GM18868 (cell line): Measurements from ENCODE around the gene PIP4K2A.
"Not testable (repeated sequence)": the region's sequence is repeated elsewhere in the genome, so short reads cannot be mapped to it uniquely, and the experiment has no call there.

Experiments
- ATAC-seq: cut with Tn5 transposase; IDR thresholded peaks from one replicate; pipeline ENCODE4 v1.9.1; 2021; ENCODE audit warnings: mild to moderate bottlenecking, moderate library complexity; ENCODE audit not compliant: unreplicated experiment

PIP4K2A gene

DNA sequence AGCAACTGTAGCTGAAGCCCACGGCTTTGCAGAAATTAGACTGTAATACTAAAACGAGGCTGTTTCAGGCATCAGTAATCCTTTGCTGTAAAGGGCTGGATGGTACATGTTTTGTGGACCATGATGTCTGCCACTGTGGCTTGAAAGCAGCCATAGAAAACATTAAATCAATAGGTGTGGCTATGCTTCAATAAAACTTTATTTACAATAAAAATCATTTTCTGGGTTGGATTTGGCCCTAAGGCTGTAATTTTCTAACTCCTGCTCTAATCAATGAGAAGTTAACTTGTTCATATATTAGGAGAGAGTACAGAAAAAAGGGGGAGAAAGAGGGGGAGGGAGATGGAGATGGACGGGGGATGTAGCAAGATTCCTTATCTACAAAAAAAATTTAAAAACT lies 183.4 kb downstream of the PIP4K2A start:
- ATAC-seq = no peak

DNA sequence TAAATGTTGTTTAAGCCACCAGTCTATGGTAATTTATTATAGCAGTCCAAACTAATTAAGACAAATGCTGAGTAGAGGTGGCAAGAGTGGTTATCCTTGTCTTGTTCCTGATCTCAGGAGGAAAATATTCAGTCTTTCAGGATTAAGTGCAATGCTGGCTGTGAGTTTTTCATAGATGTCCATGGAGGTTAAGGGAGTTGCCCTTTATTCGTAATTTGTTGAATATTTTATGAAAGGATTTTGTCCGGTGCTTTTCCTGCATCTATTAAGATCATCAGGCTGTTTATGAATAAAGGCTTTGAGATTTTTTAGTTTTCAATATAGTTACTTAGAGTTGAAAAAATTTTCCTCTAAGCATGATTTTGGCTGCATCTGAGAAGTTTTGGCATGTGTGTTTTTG lies 186.9 kb downstream of the PIP4K2A start:
- ATAC-seq = no peak

DNA sequence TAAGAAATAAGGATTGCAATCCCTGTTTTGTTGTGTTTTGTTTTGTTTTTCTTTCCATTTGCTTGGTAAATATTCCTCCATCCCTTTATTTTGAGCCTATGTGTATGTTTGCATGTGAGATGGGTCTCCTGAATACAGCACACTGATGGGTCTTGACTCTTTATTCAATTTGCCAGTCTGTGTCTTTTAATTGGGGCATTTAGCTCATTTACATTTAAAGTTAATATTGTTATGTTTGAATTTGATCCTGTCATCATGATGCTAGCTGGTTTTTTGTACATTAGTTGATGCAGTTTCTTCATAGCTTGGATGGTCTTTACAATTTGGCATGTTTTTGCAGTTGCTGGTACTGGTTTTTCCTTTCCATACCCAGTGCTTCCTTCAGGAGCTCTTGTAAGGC lies 190.0 kb downstream of the PIP4K2A start:
- not testable (repeated sequence) for ATAC-seq

DNA sequence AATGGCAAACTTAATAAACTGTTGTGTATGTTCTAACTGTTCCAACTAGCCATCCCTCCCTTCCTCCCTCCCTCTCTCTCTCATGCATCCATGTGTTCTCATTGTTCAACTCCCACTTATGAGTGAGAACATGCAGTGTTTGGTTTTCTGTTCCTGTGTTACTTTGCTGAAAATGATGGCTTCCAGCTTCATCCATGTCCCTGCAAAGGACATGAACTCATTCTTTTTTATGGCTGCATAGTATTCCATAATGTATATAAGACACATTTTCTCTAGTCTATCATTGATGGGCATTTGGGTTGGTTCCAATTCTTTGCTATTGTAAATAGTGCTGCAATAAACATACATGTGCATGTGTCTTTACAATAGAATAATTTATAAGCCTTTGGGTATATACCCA lies 193.7 kb downstream of the PIP4K2A start:
- not testable (repeated sequence) for ATAC-seq

DNA sequence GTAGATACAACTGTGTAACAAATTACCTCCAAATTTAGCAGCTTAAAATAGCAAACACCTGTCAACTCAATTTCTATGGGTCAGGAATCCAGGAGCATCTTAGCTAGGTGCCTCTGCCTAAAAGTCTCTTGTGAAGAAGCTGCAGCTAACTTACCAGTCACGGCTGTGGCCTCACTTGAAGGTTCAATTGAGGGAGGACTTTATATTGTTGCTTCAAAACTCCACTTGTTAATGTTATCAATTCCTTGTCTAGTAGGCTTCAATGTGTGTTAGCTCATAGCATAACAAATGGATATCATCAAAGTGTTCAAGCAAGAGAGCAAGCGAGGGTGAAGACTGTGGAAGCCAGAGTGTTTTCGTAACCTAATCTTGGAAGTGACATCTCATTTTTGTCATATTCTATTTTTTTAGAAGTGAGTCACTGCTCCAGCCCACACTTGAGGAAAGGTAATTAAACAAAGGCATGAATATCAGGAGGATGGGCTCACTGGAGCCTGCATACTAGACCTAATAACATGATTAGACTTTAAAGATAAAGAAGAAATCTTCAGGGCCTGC lies 196.1 kb downstream of the PIP4K2A start:
- no peak for ATAC-seq

DNA sequence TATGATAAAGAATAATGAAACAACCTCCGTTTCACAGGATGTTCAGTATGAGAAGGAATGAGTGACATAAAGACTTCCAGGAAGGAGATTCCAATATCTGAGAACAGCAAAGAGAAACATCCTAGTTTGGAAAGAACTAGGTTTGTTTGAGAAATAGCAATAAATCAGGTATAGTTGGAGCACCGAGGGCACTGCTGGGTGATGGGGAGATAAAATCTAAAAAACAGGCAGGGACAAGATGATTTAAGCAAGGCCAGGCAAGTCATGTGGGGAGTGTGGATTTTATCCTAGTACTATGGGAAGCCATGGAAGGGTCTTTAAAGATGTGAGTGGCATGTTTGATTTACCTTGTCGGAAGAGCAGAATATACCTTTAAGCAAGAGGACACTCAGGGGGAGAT lies 199.4 kb downstream of the PIP4K2A start:
- no peak for ATAC-seq

DNA sequence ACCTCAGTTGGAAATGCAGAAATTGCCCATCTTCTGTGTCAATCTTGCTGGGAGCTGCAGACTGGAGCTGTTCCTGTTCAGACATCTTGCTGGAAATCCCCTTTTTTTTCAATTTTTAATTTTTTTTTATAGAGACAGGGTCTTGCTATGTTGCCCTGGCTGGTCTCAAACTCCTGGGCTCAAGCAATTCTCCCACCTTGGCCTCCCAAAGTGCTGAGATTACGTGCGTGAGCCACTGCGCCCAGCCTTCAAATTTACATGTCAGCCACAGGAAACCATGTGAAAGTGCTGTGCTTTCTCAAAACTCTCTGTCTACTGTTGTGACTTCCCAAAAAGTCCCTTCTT lies 200.0 kb downstream of the PIP4K2A start:
- not testable (repeated sequence) for ATAC-seq

DNA sequence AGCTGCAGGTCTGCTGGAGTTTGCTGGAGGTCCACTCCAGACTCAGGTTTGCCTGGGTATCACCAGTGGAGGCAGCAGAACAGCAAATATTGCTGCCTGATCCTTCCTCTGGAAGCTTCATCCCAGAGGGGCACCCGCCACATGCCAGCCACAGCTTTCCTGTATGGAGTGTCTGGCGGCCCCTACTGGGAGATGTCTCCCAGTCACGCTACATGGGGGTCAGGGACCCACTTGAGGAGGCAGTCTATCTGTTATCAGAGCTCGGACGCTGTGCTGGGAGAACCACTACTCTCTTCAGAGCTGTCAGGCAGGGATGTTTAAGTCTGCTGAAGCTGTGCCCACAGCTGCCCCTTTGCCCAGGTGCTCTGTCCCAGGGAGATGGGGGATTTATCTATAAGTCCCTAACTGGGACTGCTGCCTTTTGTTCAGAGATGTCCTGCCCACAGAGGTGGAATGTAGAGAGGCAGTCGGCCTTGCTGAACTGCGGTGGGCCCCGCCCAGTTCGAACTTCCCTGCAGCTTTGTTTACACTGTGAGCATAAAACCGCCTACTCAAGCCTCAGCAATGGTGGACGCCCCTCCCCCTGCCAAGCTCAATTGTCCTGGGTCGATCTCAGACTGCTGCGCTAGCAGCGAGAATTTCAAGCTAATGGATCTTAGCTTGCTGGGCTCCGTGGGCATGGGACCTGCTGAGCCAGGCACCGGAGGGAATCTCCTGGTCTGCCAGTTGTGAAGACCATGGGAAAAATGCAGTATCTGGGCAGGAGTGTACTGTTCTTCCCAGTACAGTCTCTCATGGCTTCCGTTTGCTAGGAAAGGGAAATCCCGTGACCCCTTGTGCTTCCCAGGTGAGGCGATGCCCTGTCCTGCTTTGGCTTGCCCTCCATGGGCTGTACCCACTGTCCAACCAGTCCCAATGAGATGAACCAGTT lies 200.6 kb downstream of the PIP4K2A start:
- ATAC-seq = not testable (repeated sequence)

DNA sequence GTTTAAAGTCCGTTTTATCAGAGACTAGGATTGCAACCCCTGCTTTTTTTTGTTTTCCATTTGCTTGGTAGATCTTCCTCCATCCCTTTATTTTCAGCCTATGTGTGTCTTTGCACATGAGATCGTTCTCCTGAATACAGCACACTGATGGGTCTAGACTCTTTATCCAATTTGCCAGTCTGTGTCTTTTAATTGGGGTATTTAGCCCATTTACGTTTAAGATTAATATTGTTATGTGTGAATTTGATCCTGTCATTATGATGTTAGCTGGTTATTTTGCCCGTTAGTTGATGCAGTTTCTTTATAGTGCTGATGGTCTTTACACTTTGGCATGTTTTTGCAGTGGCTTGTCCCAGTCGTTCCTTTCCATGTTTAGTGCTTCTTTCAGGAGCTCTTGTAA lies 202.4 kb downstream of the PIP4K2A start:
- ATAC-seq = not testable (repeated sequence)

DNA sequence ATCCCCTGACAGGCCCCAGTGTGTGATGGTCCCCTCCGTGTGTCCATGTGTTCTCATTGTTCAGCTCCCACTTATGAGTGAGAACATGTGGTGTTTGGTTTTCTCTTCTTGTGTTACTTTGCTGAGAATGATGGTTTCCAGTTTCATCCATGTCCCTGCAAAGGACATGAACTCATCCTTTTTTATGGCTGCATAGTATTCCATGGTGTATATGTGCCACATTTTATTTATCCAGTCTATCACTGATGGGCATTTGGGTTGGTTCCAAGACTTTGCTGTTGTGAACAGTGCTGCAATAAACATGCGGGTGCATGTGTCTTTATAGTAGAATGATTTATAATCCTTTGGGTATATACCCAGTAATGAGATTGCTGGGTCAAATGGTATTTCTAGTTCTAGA lies 206.2 kb downstream of the PIP4K2A start:
- not testable (repeated sequence) for ATAC-seq

DNA sequence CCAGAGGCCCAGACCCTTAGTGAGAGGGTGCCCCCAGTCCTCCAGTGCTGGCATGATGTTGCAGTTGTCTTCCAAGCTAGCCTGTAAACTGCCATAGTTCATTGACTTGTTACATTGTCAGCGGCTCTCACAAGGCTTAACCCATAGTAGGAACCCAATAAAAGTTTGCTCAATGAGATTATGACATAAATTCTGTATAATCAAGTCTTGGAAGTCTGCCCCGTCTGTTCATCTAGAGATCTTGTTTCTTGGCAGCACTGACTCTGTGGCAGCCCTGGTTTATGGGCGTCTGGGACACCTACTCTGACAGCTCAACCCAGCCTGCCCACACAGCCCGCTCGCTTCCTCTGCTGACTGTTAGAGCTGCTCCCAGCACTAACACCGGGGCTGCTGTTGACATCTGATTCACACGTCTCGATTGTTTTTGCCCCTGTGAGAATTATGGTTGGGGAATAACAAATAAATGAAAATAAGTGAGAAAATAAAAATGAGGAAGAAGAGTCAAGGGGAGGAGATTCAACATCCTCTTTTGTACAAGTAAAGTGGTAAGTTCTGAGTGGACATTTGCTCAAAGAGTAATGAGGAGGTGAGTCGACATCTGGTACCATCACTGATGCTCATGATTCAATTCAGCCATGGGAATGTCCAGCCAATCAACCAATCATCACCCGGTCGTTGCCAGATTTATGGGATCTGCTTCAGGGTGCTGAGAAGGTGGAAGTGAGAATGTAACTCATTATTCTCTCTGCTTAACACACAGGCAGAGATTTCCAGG lies 208.3 kb downstream of the PIP4K2A start:
- ATAC-seq = peak; percentile 92

DNA sequence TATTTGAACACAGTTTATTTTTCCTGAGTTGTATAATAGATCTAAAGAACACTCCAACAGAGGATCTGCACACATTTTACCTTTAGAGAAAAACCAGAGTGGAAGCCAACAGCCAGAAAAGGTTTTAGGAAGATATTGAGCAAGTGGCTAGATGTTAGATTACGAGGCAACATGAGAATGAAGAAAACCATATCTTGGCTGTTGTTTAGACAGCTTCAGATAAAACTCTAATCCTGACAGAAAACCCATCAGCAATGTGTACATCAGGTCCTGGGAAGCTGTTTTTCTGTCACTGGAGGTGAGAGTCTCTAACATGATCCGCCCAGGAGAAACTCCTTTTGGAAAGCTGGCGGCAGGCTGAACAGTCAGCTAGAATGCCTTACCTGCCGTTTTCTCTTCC lies 209.6 kb downstream of the PIP4K2A start:
- ATAC-seq = no peak

DNA sequence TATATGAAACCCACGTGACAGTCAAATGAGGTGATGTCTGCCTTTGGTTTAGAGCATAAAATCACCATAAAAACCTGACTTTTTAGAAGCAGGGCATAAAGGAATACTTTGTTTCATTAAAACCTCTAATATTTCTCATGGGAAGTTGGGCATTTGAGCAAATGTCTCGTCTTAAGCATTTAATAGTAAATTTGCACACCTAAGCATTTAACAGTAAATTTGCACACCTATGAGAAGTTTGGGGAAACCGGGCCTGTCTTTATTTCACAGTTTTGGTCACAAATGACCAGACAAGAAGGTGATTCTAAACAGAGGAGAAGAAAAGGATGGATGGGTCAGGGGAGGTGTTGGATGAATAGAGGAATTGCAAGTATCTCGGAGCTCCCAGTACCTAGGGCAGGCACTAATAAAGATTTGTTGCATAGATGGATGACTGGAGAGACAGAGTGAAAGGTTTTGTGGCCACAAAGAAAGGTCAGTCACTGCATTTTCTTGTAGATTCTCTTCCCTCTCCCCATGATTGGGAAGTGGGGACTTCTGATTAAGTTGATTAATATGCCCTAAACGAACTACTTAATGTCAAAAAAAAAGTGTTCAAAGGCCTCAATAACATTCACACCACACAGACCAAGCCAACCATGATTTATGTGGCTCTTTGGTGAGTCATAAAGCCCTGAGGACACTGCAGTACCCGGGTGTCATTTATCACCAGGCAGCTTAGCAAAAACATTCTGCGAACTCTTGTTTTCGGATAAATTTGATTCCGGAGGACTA lies 210.9 kb downstream of the PIP4K2A start:
- no peak for ATAC-seq

DNA sequence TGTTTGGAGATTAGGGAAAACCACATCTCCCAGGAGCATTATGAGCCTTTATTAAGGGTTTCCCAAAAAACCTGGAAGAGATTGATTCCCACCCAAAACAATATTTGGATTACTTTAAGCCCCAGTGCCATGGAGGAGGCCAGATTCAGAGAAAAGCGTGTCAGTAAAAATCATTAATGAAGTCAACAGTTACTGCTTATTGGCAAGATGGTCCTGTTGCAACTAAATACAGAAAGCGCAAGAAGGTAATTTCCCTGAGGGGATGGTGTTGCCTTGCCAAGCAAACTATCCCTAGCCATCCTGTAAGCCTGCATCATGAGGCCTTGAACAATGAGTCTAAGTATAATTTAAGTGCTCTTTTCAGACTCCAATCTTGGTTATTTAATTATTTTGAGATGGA lies 212.5 kb downstream of the PIP4K2A start:
- ATAC-seq = no peak

DNA sequence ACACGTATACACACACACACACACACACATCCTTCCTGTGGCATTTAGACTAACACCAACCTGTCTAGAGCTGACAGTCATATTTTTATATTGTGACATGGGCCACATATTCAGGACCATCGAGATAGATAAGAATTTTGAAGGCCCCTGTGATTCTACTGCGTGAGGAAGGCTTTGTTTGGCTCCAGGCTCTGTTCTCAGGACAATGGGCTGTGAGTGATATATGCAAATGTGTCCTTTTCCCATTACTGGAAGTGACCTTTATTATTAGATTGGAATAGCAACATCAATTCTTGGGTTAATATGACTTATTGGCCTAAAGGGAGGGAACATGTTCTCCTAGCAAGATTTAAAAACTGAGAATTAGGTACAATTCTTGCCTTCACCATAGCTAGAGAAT lies 213.0 kb downstream of the PIP4K2A start:
- no peak for ATAC-seq

DNA sequence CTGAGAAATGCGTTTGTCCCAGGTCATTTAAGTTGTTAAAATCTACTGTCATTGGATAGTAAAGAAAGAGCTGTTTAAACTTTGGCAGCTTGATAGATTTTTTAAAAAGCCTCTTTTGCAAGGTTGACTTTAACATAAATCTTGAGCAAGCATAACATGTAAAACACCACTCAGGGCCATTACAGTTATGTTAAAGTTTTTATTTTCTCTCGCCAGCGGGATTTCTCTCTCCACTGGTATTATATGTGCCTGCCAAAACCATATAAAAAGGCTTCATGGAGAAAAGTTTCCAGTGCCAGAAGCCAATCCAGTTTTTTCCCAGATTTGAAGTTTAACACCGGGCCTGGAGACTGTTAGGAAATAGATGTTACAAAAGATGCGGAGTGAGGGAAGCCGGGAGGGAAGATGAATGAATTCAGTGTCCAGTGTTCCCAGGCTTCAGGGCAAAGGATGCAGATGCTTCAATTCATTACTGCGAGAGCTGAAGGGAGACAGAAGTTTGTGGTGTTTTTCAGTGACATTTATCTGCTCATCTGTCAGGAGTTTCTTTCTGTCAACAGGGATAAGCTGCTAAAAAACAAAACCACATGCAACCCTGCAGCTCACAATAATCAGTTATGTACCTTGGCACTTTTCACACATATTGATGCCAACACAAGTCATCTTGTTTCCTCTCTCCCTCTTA lies 213.6 kb downstream of the PIP4K2A start:
- ATAC-seq = no peak

DNA sequence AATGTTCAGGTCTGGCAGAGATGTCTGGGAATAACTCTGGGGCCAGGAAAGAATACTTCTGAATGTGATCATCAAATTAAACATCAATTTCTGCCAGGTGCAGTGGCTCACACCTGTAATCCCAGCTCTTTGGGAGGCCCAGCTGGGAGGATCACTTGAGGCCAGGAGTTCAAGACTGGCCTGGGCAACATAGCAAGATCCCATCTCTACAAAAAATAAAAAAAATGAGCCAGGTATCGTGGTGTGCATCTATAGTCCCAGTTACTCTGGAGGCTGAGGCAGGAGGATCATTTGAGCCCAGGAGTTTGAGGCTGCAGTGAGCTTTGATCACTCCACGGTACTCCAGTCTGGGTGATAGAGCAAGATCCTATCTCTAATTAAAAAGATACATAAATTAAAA lies 214.4 kb downstream of the PIP4K2A start:
- ATAC-seq = not testable (repeated sequence)

DNA sequence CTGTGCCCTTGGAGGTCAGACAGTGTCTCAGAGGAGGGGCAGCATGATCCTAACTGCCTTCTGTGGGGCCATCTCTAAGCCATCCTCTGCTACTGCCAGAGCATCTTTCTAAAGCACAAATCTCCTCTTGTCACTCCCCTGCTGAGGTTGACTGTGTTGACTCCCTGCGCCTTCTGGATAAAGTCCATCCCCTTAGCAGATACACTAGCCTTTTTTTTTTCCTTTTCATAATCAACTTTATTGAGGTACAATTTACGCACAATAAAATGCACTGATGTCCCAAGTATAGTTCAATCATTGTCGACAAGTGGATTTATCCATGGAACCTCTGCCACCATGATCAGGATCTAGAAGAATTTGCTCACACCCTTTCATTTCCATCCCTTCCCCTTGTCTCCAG lies 219.0 kb downstream of the PIP4K2A start:
- ATAC-seq = no peak

DNA sequence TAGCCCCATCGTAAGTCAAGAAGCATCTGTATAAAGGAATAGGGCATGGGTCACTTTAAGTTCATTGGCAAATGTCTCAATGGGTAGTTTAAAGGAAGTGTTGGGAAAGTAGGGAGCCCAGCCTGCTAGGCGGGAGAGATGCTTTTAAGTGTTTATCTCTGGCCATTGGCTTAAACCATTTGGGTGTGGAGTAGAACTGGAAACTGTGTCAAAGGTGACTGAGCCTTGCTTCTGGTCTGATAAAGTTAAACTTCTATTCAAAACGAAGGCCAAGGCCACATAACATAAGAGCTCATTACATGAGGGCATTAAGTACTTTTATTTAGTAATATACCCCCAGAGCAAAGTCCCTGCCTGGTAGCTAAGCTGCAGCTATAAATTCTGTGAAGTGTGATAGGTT lies 220.4 kb downstream of the PIP4K2A start:
- ATAC-seq = no peak

DNA sequence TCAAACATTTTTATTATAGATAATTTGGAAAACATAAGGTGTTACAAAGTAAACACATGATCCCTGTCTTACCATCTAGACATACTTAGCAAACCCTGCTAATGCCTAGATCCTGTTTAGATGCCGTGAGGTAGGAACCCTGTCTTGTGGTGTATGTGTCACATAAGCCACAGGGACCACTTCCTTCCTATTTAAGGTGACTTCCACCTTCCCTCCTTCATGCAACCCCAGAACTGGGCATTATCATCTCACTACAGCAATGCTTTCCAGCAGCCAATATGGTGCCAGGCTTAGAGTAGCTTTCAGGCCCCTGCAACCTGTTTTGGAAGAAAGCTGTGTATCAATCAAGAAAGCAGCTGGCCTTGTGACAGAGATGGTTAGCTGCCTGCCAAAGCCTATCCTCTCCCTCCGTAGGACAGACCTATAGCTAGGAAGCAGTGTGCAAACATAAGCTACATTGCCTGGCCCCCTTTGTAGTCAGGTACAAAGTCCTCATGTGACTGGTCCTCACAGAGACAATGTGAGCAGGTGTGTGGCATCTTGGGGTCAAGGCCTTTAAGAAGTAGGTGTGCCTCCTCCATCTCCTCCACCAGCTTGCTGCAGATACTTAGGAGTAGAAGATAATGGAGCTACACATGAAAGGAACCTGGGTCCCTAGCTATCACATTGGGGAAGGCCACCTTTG lies 222.3 kb downstream of the PIP4K2A start:
- peak; percentile 29 for ATAC-seq
